NB4 (cell line): ENCODE results near the gene PRKG1.

Source experiments
- DNase-seq: peaks from one replicate; pipeline ENCODE4 v3.0.0; 2010; ENCODE audit warnings: low read depth
- H3K4me3 ChIP-seq: one replicate; pipeline ENCODE4 v1.5.1; 2011; ENCODE audit warnings: mild to moderate bottlenecking, low read depth, low read length, moderate library complexity
- MYC ChIP-seq: IDR thresholded peaks from 2 replicates; pipeline ENCODE4 v1.6.1; 2011; ENCODE audit warnings: low read depth, low read length
- POLR2A ChIP-seq: IDR thresholded peaks from 2 replicates; pipeline ENCODE4 v1.6.1; 2011; ENCODE audit warnings: mild to moderate bottlenecking; ENCODE audit not compliant: insufficient read length; ENCODE audit errors: extremely low read depth
- TF ChIP-seq, protein P1 (sequence below): IDR thresholded peaks from 2 replicates; pipeline ENCODE4 v1.6.1; 2011; ENCODE audit warnings: low read depth, low read length
- TF ChIP-seq, protein P2 (sequence below): IDR thresholded peaks from one replicate; pipeline ENCODE4 v1.5.1; 2012; ENCODE audit warnings: low read depth, low read length

The PRKG1 gene

DNA sequence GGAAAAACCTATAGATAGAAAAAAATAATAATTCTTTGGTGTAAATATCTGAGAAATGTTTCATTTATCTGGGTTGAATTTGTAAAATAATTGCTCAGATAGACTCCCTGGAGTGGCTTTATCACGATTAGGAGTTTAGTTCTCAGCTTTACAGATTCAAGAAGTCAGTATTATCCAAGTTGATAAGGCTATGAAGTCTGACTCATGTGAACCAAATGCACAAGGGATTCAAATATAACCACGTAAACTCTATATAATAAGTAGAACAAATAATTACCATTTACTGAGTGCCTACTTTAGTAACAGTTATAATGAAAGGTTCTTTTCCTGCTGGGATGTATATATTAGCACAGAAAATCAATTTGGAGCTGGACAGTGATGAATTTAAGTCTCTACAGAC, 290.4 kb downstream of the PRKG1 start:
- H3K4me3 ChIP-seq, result no peak overlapping the region
- TF ChIP-seq POLR2A, result no peak
- TF ChIP-seq MYC, result no peak
- TF ChIP-seq, protein P1, sequence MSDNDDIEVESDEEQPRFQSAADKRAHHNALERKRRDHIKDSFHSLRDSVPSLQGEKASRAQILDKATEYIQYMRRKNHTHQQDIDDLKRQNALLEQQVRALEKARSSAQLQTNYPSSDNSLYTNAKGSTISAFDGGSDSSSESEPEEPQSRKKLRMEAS, result no peak
- TF ChIP-seq, protein P2, sequence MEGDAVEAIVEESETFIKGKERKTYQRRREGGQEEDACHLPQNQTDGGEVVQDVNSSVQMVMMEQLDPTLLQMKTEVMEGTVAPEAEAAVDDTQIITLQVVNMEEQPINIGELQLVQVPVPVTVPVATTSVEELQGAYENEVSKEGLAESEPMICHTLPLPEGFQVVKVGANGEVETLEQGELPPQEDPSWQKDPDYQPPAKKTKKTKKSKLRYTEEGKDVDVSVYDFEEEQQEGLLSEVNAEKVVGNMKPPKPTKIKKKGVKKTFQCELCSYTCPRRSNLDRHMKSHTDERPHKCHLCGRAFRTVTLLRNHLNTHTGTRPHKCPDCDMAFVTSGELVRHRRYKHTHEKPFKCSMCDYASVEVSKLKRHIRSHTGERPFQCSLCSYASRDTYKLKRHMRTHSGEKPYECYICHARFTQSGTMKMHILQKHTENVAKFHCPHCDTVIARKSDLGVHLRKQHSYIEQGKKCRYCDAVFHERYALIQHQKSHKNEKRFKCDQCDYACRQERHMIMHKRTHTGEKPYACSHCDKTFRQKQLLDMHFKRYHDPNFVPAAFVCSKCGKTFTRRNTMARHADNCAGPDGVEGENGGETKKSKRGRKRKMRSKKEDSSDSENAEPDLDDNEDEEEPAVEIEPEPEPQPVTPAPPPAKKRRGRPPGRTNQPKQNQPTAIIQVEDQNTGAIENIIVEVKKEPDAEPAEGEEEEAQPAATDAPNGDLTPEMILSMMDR, result no peak
- no peak for DNase-seq

GRCh38 chr10:51366044-51366443, 291.8 kb downstream of the PRKG1 start:
- TF ChIP-seq, protein P1, result no peak
- DNase-seq, result no peak

GRCh38 chr10:51367127-51367526, 292.8 kb downstream of the PRKG1 start:
- H3K4me3 ChIP-seq, result no peak overlapping the region
- TF ChIP-seq, protein P2, result no peak
- TF ChIP-seq MYC (no peak), POLR2A (no peak)
- TF ChIP-seq, protein P1, result no peak
- no peak for DNase-seq

More at GRCh38 chr10:51366044-51366443, 291.8 kb downstream of the PRKG1 start:
- no peak overlapping the region for H3K4me3 ChIP-seq

DNA sequence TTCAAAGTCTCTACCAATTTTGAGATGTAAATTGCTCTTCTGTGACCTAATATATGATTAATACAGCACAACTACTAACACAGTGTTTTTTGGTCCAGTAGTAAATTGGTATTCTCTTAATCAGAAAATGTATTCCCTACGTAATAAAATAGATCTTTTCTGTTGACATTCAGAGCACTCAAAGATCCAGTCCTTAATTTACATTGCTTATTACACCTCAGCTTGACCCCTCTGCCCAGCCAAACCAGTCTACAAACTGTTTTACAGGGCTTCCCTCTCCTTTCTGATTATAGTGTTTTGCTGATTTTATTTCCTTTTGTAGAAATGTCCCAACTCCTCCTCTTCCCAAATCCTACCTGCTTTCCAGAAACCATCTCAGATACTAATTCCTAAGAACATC, 293.4 kb downstream of the PRKG1 start:
- H3K4me3 ChIP-seq, result no peak overlapping the region
- TF ChIP-seq, protein P1, result no peak
- TF ChIP-seq, protein P2, result no peak
- DNase-seq, result no peak

DNA sequence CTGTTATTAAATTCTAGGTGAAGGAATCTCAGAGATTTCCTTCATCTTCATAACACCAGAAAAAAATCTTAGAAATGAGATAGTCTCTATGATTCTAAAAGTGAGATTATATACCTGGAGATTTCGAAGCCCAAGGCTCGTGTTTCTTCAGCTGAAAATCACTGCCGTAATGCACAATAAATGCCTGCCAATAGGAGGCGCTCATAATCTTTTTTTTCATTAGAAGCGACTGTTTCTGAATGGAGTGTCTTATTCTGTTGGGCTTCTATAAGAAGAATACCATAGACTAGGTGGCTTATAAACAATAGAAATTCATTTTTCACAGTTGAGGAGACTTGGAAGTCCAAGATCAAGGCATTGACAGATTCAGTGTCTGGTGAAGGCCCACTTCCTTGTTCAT, 294.7 kb downstream of the PRKG1 start:
- H3K4me3 ChIP-seq, result no peak overlapping the region
- TF ChIP-seq, protein P2, result peak; percentile 22
- TF ChIP-seq POLR2A, result no peak
- no peak for DNase-seq

DNA sequence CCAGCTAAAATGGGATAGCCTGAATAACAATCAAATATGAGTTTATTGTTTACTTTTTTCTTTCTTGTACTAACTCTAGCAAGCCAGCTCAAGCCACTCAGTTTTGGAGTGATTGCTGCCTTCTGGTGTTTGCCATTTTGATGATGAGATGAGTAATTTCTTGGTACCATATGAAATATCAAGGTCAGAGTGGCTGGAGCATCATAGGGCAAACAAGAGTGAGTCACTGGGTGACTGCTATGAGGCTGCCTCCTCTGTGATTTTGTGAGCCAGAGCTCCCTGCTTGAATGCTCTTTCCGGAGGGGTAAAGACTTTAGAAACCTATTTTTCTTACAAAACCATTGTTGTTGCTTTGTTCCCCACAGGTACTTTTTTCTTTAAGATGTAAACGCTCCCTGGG, 295.6 kb downstream of the PRKG1 start:
- TF ChIP-seq MYC (no peak), POLR2A (no peak)
- TF ChIP-seq, protein P1, result no peak
- TF ChIP-seq, protein P2, result no peak
- H3K4me3 ChIP-seq, result no peak overlapping the region
- DNase-seq, result no peak
